Astrocyte (in vitro differentiated cells and primary cell): ENCODE data around the gene LCOR. TPM values are rescaled to one million over a fixed set of nuclear protein-coding genes. Genes with fewer than 3 reads are reported as not detected.

ENCODE experiments used
- DNase-seq: peaks from one replicate; pipeline ENCODE4 v3.0.0-alpha.2; 2010; ENCODE audit warnings: low read depth
- FAIRE-seq: peaks from 2 replicates; lab custom pipeline; 2011; peaks lifted over from hg19 to GRCh38; lab: Jason Lieb, UNC
- H2AFZ ChIP-seq: 2 replicates; pipeline ENCODE4 v1.6.0; 2012; ENCODE audit warnings: low read depth, low read length, inconsistent platforms
- H3K27ac ChIP-seq: 2 replicates; pipeline ENCODE4 v1.5.1; 2011; ENCODE audit warnings: low read depth, low read length, inconsistent platforms
- H3K27me3 ChIP-seq: 2 replicates; pipeline ENCODE4 v1.6.0; 2011; ENCODE audit warnings: low read length, inconsistent platforms; ENCODE audit not compliant: insufficient read depth
- H3K36me3 ChIP-seq: 2 replicates; pipeline ENCODE4 v1.5.1; 2011; ENCODE audit warnings: low read length, inconsistent platforms; ENCODE audit not compliant: insufficient read depth
- H3K4me1 ChIP-seq: 2 replicates; pipeline ENCODE4 v1.5.1; 2011; ENCODE audit warnings: low read length, inconsistent platforms; ENCODE audit not compliant: insufficient read depth
- H3K4me2 ChIP-seq: 2 replicates; pipeline ENCODE4 v1.6.0; 2012; ENCODE audit warnings: low read length, inconsistent platforms
- H3K4me3 ChIP-seq: 2 replicates; pipeline ENCODE4 v1.5.1; 2011; ENCODE audit warnings: low read depth, mild to moderate bottlenecking, low read length, inconsistent platforms; ENCODE audit not compliant: insufficient read depth
- H3K79me2 ChIP-seq: 2 replicates; pipeline ENCODE4 v1.6.0; 2012; ENCODE audit warnings: mild to moderate bottlenecking, low read length, inconsistent platforms; ENCODE audit not compliant: insufficient read depth
- H3K9ac ChIP-seq: 2 replicates; pipeline ENCODE4 v1.6.0; 2012; ENCODE audit warnings: mild to moderate bottlenecking, low read length, inconsistent platforms
- H3K9me3 ChIP-seq: 2 replicates; pipeline ENCODE4 v1.5.1; 2012; ENCODE audit warnings: low read depth, mild to moderate bottlenecking, low read length, inconsistent platforms; ENCODE audit not compliant: insufficient read depth
- H4K20me1 ChIP-seq: 2 replicates; pipeline ENCODE4 v1.6.0; 2012; ENCODE audit warnings: low read length, inconsistent platforms; ENCODE audit not compliant: insufficient read depth
- H3K27ac Mint-ChIP-seq: one replicate; pipeline ENCODE4 v1.8.0; 2021; ENCODE audit warnings: mild to moderate bottlenecking, mixed read lengths; ENCODE audit not compliant: unreplicated experiment
- H3K27me3 Mint-ChIP-seq: one replicate; pipeline ENCODE4 v1.8.0; 2021; ENCODE audit warnings: low read depth, mixed read lengths; ENCODE audit not compliant: unreplicated experiment
- H3K36me3 Mint-ChIP-seq: one replicate; pipeline ENCODE4 v1.8.0; 2021; ENCODE audit warnings: low read depth, mixed read lengths; ENCODE audit not compliant: unreplicated experiment
- H3K4me1 Mint-ChIP-seq: one replicate; pipeline ENCODE4 v1.8.0; 2021; ENCODE audit warnings: low read depth, mixed read lengths; ENCODE audit not compliant: unreplicated experiment
- H3K4me3 Mint-ChIP-seq: one replicate; pipeline ENCODE4 v1.8.0; 2021; ENCODE audit warnings: mild to moderate bottlenecking, moderate library complexity, mixed read lengths; ENCODE audit not compliant: unreplicated experiment
- H3K9me3 Mint-ChIP-seq: one replicate; pipeline ENCODE4 v1.8.0; 2021; ENCODE audit warnings: mild to moderate bottlenecking, mixed read lengths; ENCODE audit not compliant: unreplicated experiment
- EZH2 ChIP-seq: IDR thresholded peaks from 2 replicates; pipeline ENCODE4 v1.6.1; 2012; ENCODE audit warnings: mild to moderate bottlenecking, low read length, inconsistent platforms; ENCODE audit not compliant: insufficient read depth
- total RNA-seq: library from RNA; stranded (reverse); gene quantifications from 2 replicates; pipeline ENCODE4 v1.2.1, GENCODE V29; 2021
- TF ChIP-seq, protein P1 (sequence below): IDR thresholded peaks from 2 replicates; pipeline ENCODE4 v1.5.1; 2011; ENCODE audit warnings: low read depth, mild to moderate bottlenecking, inconsistent platforms, low read length, moderate library complexity; ENCODE audit not compliant: insufficient read depth

The LCOR gene
- total RNA-seq, 1 donor from 2014 or later: 72.0 TPM

- Histone ChIP-seq H2AFZ (no peak overlapping the region), H3K4me3 (no peak overlapping the region), H3K27ac (no peak overlapping the region), H3K4me2 (no peak overlapping the region), H3K9me3 (no peaks in the 10 kb centered on the region), H3K36me3 (no peaks in the 10 kb centered on the region), H4K20me1 (peaks cover 94% of the 10 kb centered on the region), H3K9ac (no peak overlapping the region), H3K79me2 (peaks cover 100% of the 10 kb centered on the region), H3K27me3 (no peaks in the 10 kb centered on the region), H3K4me1 (peaks cover 8% of the 10 kb centered on the region)
- Mint-ChIP-seq H3K27me3 (no peaks in the 10 kb centered on the region), H3K27ac (peak overlapping the region; percentile 66), H3K4me3 (no peak overlapping the region), H3K36me3 (peaks cover 2% of the 10 kb centered on the region), H3K9me3 (no peaks in the 10 kb centered on the region), H3K4me1 (peaks cover 31% of the 10 kb centered on the region)
- TF ChIP-seq, protein P1, sequence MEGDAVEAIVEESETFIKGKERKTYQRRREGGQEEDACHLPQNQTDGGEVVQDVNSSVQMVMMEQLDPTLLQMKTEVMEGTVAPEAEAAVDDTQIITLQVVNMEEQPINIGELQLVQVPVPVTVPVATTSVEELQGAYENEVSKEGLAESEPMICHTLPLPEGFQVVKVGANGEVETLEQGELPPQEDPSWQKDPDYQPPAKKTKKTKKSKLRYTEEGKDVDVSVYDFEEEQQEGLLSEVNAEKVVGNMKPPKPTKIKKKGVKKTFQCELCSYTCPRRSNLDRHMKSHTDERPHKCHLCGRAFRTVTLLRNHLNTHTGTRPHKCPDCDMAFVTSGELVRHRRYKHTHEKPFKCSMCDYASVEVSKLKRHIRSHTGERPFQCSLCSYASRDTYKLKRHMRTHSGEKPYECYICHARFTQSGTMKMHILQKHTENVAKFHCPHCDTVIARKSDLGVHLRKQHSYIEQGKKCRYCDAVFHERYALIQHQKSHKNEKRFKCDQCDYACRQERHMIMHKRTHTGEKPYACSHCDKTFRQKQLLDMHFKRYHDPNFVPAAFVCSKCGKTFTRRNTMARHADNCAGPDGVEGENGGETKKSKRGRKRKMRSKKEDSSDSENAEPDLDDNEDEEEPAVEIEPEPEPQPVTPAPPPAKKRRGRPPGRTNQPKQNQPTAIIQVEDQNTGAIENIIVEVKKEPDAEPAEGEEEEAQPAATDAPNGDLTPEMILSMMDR: no peak
- no peak for TF ChIP-seq EZH2
- DNase-seq (no peak), FAIRE-seq (no peak)
Measured at GRCh38 chr10:96842896-96843723, 11.0 kb downstream of the LCOR start.

- H3K9me3 Mint-ChIP-seq: no peaks in the 10 kb centered on the region
- peaks cover 99% of the 10 kb centered on the region for H3K79me2 ChIP-seq
- TF ChIP-seq EZH2: no peak
- TF ChIP-seq, protein P1: no peak
- peaks cover 8% of the 10 kb centered on the region for H3K4me1 ChIP-seq
- peaks cover 31% of the 10 kb centered on the region for H3K4me1 Mint-ChIP-seq
- H3K4me2 ChIP-seq: no peak overlapping the region
- no peaks in the 10 kb centered on the region for H3K36me3 ChIP-seq
- H3K9me3 ChIP-seq: no peaks in the 10 kb centered on the region
- H3K36me3 Mint-ChIP-seq: peaks cover 2% of the 10 kb centered on the region
- no peak overlapping the region for H3K9ac ChIP-seq
- H3K27me3 Mint-ChIP-seq: no peaks in the 10 kb centered on the region
- no peak overlapping the region for H2AFZ ChIP-seq
- DNase-seq (no peak), FAIRE-seq (no peak)
- H3K27ac Mint-ChIP-seq: peak overlapping the region; percentile 66
- no peaks in the 10 kb centered on the region for H3K27me3 ChIP-seq
- no peak overlapping the region for H3K4me3 Mint-ChIP-seq
- no peak overlapping the region for H3K27ac ChIP-seq
- H3K4me3 ChIP-seq: no peak overlapping the region
- H4K20me1 ChIP-seq: peaks cover 89% of the 10 kb centered on the region
Measured at GRCh38 chr10:96843823-96844222, 11.7 kb downstream of the LCOR start.

- TF ChIP-seq, protein P1: no peak
- TF ChIP-seq EZH2: no peak
- no peaks in the 10 kb centered on the region for H3K36me3 ChIP-seq
- Mint-ChIP-seq H3K4me1 (peaks cover 30% of the 10 kb centered on the region), H3K9me3 (no peaks in the 10 kb centered on the region), H3K27ac (no peak overlapping the region), H3K36me3 (no peaks in the 10 kb centered on the region), H3K27me3 (no peaks in the 10 kb centered on the region), H3K4me3 (no peak overlapping the region)
- H3K9me3 ChIP-seq: no peaks in the 10 kb centered on the region
- H3K4me3 ChIP-seq: no peak overlapping the region
- H3K27me3 ChIP-seq: no peaks in the 10 kb centered on the region
- peaks cover 89% of the 10 kb centered on the region for H4K20me1 ChIP-seq
- peaks cover 9% of the 10 kb centered on the region for H3K4me1 ChIP-seq
- H2AFZ ChIP-seq: no peak overlapping the region
- FAIRE-seq (no peak), DNase-seq (no peak)
- H3K27ac ChIP-seq: no peak overlapping the region
- H3K9ac ChIP-seq: no peak overlapping the region
- no peak overlapping the region for H3K4me2 ChIP-seq
- peaks cover 99% of the 10 kb centered on the region for H3K79me2 ChIP-seq
Measured at GRCh38 chr10:96846395-96846794, 14.3 kb downstream of the LCOR start.
